ENCODE results near the gene ID2. TPM values are rescaled to one million over a fixed set of nuclear protein-coding genes. Genes with fewer than 3 reads are reported as not detected.

Gene ID2
- total and polyA plus RNA-seq, 2 of the 13 experiments (the other 11 are each of a cell fraction or from before 2014, with no cell fraction given), result 214 to 719 TPM

DNA sequence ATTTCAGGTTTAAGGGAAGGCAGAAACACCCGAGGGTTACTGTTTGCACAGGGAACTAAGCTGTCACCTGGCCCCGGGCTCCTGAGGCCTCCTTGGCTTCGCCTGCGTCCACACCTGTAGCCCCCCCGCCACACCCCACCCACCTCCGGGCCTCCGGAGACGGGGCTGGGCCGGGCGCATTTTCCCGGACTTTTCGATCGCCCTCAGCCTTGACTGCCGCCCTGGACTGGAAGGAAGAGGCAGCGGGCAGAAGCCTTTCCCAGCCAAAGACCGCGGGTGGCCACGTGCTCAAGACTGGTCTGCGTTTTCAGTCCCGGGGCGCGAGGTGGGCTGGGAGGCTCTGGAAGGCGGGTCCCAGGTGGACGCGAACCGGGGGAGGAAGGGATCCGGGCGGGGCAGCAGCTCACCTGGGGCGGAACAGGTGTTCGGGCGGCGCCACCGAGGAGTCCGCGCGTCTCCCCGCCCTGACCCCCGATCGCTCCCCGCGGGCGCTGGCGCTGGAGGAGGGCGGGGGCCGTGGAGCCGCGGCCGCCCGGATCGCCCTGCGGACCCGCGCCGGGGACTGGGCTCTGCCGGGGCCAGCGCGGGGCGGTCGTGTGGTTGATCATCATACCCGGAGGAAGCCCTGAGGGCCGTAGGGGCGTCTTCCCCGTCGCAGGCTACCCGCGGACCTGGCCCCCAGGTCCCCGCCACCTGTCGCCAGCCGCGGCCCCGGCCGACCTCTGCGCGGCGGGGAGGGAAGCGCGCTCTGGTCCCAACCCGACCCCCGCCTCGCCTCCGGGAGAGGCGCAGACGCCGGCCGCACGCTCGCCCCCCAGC is 3.2 kb downstream of the ID2 start (continued):
- TF ChIP-seq, protein P1, sequence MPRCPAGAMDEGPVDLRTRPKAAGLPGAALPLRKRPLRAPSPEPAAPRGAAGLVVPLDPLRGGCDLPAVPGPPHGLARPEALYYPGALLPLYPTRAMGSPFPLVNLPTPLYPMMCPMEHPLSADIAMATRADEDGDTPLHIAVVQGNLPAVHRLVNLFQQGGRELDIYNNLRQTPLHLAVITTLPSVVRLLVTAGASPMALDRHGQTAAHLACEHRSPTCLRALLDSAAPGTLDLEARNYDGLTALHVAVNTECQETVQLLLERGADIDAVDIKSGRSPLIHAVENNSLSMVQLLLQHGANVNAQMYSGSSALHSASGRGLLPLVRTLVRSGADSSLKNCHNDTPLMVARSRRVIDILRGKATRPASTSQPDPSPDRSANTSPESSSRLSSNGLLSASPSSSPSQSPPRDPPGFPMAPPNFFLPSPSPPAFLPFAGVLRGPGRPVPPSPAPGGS (CRISPR knock-in tag; IDR thresholded peaks at IDR 0.05), result peak; percentile 63; the same call in 1 of the 2 replicates
- TF ChIP-seq, protein P2, sequence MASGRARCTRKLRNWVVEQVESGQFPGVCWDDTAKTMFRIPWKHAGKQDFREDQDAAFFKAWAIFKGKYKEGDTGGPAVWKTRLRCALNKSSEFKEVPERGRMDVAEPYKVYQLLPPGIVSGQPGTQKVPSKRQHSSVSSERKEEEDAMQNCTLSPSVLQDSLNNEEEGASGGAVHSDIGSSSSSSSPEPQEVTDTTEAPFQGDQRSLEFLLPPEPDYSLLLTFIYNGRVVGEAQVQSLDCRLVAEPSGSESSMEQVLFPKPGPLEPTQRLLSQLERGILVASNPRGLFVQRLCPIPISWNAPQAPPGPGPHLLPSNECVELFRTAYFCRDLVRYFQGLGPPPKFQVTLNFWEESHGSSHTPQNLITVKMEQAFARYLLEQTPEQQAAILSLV (CRISPR knock-in tag; IDR thresholded peaks at IDR 0.05; ENCODE audit: borderline replicate concordance), result peak; percentile 82
- TF ChIP-seq, protein P3, sequence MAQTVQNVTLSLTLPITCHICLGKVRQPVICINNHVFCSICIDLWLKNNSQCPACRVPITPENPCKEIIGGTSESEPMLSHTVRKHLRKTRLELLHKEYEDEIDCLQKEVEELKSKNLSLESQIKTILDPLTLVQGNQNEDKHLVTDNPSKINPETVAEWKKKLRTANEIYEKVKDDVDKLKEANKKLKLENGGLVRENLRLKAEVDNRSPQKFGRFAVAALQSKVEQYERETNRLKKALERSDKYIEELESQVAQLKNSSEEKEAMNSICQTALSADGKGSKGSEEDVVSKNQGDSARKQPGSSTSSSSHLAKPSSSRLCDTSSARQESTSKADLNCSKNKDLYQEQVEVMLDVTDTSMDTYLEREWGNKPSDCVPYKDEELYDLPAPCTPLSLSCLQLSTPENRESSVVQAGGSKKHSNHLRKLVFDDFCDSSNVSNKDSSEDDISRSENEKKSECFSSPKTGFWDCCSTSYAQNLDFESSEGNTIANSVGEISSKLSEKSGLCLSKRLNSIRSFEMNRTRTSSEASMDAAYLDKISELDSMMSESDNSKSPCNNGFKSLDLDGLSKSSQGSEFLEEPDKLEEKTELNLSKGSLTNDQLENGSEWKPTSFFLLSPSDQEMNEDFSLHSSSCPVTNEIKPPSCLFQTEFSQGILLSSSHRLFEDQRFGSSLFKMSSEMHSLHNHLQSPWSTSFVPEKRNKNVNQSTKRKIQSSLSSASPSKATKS (CRISPR knock-in tag; IDR thresholded peaks at IDR 0.05), result no peak
- TF ChIP-seq, protein P4, sequence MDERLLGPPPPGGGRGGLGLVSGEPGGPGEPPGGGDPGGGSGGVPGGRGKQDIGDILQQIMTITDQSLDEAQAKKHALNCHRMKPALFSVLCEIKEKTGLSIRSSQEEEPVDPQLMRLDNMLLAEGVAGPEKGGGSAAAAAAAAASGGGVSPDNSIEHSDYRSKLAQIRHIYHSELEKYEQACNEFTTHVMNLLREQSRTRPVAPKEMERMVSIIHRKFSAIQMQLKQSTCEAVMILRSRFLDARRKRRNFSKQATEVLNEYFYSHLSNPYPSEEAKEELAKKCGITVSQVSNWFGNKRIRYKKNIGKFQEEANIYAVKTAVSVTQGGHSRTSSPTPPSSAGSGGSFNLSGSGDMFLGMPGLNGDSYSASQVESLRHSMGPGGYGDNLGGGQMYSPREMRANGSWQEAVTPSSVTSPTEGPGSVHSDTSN (CRISPR knock-in tag; IDR thresholded peaks at IDR 0.05), result no peak
- 0 out of 2 replicates have a peak, but pooled peaks have one; percentile 20 for TF ChIP-seq ZNF263 (CRISPR knock-in tag; IDR thresholded peaks at IDR 0.05)
- TF ChIP-seq, protein P5, sequence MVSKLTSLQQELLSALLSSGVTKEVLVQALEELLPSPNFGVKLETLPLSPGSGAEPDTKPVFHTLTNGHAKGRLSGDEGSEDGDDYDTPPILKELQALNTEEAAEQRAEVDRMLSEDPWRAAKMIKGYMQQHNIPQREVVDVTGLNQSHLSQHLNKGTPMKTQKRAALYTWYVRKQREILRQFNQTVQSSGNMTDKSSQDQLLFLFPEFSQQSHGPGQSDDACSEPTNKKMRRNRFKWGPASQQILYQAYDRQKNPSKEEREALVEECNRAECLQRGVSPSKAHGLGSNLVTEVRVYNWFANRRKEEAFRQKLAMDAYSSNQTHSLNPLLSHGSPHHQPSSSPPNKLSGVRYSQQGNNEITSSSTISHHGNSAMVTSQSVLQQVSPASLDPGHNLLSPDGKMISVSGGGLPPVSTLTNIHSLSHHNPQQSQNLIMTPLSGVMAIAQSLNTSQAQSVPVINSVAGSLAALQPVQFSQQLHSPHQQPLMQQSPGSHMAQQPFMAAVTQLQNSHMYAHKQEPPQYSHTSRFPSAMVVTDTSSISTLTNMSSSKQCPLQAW (CRISPR knock-in tag; IDR thresholded peaks at IDR 0.05), result peak; percentile 87
- TF ChIP-seq POLR2AphosphoS5 (IDR thresholded peaks at IDR 0.05; ENCODE audit: low read depth, low read length), result peak; percentile 71
- peak; percentile 83 for TF ChIP-seq TBX2 (CRISPR knock-in tag; IDR thresholded peaks at IDR 0.05; ENCODE audit: borderline replicate concordance)
- 0 out of 2 replicates have a peak, but pooled peaks have one; percentile 44 for TF ChIP-seq ZNF75D (CRISPR knock-in tag; IDR thresholded peaks at IDR 0.05; ENCODE audit: borderline replicate concordance)
- TF ChIP-seq, protein P6, sequence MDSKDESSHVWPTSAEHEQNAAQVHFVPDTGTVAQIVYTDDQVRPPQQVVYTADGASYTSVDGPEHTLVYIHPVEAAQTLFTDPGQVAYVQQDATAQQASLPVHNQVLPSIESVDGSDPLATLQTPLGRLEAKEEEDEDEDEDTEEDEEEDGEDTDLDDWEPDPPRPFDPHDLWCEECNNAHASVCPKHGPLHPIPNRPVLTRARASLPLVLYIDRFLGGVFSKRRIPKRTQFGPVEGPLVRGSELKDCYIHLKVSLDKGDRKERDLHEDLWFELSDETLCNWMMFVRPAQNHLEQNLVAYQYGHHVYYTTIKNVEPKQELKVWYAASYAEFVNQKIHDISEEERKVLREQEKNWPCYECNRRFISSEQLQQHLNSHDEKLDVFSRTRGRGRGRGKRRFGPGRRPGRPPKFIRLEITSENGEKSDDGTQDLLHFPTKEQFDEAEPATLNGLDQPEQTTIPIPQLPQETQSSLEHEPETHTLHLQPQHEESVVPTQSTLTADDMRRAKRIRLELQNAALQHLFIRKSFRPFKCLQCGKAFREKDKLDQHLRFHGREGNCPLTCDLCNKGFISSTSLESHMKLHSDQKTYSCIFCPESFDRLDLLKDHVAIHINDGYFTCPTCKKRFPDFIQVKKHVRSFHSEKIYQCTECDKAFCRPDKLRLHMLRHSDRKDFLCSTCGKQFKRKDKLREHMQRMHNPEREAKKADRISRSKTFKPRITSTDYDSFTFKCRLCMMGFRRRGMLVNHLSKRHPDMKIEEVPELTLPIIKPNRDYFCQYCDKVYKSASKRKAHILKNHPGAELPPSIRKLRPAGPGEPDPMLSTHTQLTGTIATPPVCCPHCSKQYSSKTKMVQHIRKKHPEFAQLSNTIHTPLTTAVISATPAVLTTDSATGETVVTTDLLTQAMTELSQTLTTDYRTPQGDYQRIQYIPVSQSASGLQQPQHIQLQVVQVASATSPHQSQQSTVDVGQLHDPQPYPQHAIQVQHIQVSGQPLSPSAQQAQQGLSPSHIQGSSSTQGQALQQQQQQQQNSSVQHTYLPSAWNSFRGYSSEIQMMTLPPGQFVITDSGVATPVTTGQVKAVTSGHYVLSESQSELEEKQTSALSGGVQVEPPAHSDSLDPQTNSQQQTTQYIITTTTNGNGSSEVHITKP (CRISPR knock-in tag; IDR thresholded peaks at IDR 0.05; ENCODE audit: low read depth), result no peak
- TF ChIP-seq ZNF605 (CRISPR knock-in tag; IDR thresholded peaks at IDR 0.05), result peak; percentile 47; the same call in 1 of the 2 replicates
- TF ChIP-seq, protein P7, sequence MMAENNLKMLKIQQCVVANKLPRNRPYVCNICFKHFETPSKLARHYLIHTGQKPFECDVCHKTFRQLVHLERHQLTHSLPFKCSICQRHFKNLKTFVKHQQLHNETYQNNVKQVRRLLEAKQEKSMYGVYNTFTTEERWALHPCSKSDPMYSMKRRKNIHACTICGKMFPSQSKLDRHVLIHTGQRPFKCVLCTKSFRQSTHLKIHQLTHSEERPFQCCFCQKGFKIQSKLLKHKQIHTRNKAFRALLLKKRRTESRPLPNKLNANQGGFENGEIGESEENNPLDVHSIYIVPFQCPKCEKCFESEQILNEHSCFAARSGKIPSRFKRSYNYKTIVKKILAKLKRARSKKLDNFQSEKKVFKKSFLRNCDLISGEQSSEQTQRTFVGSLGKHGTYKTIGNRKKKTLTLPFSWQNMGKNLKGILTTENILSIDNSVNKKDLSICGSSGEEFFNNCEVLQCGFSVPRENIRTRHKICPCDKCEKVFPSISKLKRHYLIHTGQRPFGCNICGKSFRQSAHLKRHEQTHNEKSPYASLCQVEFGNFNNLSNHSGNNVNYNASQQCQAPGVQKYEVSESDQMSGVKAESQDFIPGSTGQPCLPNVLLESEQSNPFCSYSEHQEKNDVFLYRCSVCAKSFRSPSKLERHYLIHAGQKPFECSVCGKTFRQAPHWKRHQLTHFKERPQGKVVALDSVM (CRISPR knock-in tag; IDR thresholded peaks at IDR 0.05), result peak; percentile 60
- 0 out of 2 replicates have a peak, but pooled peaks have one; percentile 14 for TF ChIP-seq TBX3 (IDR thresholded peaks at IDR 0.05; ENCODE audit: borderline replicate concordance)

Data from HepG2 (cell line).